Measurements from ENCODE around the gene SNX17. TPM values are rescaled to one million over a fixed set of nuclear protein-coding genes. Genes with fewer than 3 reads are reported as not detected.

Gene SNX17
- total and polyA plus RNA-seq, 2 of the 13 experiments (the other 11 are each of a cell fraction or from before 2014, with no cell fraction given): 75.0 to 109 TPM

GRCh38 chr2:27322301-27322765 lies 48.1 kb upstream of the SNX17 start (continued):
- TF ChIP-seq SMAD9 (CRISPR knock-in tag; IDR thresholded peaks at IDR 0.05) (0 out of 2 replicates have a peak, but pooled peaks have one; percentile 32), ZNF317 (CRISPR knock-in tag; IDR thresholded peaks at IDR 0.05) (0 out of 2 replicates have a peak, but pooled peaks have one; percentile 9), ZNF746 (CRISPR knock-in tag; IDR thresholded peaks at IDR 0.05) (no peak), SRY (CRISPR knock-in tag; IDR thresholded peaks at IDR 0.05) (no peak; the same call in 1 of the 2 replicates), ELF4 (CRISPR knock-in tag; IDR thresholded peaks at IDR 0.05; ENCODE audit: borderline replicate concordance) (no peak), ZNF598 (CRISPR knock-in tag; IDR thresholded peaks at IDR 0.05; ENCODE audit: borderline replicate concordance) (no peak), SRF (IDR thresholded peaks at IDR 0.05; ENCODE audit: low read depth, low read length) (no peak), ZNF780A (CRISPR knock-in tag; IDR thresholded peaks at IDR 0.05) (no peak), GPBP1L1 (CRISPR knock-in tag; IDR thresholded peaks at IDR 0.05) (no peak), ZNF781 (CRISPR knock-in tag; IDR thresholded peaks at IDR 0.05; ENCODE audit: borderline replicate concordance, not compliant biosample characterization) (no peak), KLF6 (CRISPR knock-in tag; IDR thresholded peaks at IDR 0.05) (no peak), TRIM22 (IDR thresholded peaks at IDR 0.05) (no peak), ZNF430 (CRISPR knock-in tag; IDR thresholded peaks at IDR 0.05) (no peak), ZFP1 (CRISPR knock-in tag; IDR thresholded peaks at IDR 0.05) (no peak), PITX1 (CRISPR knock-in tag; IDR thresholded peaks at IDR 0.05) (no peak), ZKSCAN8 (CRISPR knock-in tag; IDR thresholded peaks at IDR 0.05; ENCODE audit: borderline replicate concordance) (no peak), ZNF776 (CRISPR knock-in tag; IDR thresholded peaks at IDR 0.05) (no peak), ZNF446 (CRISPR knock-in tag; IDR thresholded peaks at IDR 0.05) (no peak), IKZF1 (IDR thresholded peaks at IDR 0.05) (no peak), POLR2AphosphoS5 (IDR thresholded peaks at IDR 0.05; ENCODE audit: low read depth, low read length) (no peak)
- TF ChIP-seq, protein P1, sequence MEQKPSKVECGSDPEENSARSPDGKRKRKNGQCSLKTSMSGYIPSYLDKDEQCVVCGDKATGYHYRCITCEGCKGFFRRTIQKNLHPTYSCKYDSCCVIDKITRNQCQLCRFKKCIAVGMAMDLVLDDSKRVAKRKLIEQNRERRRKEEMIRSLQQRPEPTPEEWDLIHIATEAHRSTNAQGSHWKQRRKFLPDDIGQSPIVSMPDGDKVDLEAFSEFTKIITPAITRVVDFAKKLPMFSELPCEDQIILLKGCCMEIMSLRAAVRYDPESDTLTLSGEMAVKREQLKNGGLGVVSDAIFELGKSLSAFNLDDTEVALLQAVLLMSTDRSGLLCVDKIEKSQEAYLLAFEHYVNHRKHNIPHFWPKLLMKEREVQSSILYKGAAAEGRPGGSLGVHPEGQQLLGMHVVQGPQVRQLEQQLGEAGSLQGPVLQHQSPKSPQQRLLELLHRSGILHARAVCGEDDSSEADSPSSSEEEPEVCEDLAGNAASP (CRISPR knock-in tag; IDR thresholded peaks at IDR 0.05; ENCODE audit: borderline replicate concordance): no peak
- TF ChIP-seq, protein P2, sequence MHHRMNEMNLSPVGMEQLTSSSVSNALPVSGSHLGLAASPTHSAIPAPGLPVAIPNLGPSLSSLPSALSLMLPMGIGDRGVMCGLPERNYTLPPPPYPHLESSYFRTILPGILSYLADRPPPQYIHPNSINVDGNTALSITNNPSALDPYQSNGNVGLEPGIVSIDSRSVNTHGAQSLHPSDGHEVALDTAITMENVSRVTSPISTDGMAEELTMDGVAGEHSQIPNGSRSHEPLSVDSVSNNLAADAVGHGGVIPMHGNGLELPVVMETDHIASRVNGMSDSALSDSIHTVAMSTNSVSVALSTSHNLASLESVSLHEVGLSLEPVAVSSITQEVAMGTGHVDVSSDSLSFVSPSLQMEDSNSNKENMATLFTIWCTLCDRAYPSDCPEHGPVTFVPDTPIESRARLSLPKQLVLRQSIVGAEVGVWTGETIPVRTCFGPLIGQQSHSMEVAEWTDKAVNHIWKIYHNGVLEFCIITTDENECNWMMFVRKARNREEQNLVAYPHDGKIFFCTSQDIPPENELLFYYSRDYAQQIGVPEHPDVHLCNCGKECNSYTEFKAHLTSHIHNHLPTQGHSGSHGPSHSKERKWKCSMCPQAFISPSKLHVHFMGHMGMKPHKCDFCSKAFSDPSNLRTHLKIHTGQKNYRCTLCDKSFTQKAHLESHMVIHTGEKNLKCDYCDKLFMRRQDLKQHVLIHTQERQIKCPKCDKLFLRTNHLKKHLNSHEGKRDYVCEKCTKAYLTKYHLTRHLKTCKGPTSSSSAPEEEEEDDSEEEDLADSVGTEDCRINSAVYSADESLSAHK (CRISPR knock-in tag; IDR thresholded peaks at IDR 0.05; ENCODE audit: borderline replicate concordance): no peak
- TF ChIP-seq, protein P3, sequence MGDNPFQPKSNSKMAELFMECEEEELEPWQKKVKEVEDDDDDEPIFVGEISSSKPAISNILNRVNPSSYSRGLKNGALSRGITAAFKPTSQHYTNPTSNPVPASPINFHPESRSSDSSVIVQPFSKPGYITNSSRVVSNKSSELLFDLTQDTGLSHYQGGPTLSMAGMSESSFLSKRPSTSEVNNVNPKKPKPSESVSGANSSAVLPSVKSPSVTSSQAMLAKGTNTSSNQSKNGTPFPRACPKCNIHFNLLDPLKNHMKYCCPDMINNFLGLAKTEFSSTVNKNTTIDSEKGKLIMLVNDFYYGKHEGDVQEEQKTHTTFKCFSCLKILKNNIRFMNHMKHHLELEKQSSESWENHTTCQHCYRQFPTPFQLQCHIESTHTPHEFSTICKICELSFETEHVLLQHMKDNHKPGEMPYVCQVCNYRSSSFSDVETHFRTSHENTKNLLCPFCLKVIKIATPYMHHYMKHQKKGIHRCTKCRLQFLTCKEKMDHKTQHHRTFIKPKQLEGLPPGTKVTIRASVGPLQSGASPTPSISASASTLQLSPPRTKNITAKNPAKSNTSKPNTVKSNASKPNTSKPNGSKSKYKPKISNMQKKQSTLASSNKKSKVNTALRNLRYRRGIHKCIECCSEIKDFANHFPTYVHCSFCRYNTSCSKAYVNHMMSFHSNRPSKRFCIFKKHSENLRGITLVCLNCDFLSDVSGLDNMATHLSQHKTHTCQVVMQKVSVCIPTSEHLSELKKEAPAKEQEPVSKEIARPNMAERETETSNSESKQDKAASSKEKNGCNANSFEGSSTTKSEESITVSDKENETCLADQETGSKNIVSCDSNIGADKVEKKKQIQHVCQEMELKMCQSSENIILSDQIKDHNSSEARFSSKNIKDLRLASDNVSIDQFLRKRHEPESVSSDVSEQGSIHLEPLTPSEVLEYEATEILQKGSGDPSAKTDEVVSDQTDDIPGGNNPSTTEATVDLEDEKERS (CRISPR knock-in tag; IDR thresholded peaks at IDR 0.05): no peak

Data from HepG2 (cell line).